ENCODE data around the gene ANXA11. TPM values are rescaled to one million over a fixed set of nuclear protein-coding genes. Genes with fewer than 3 reads are reported as not detected.

Gene ANXA11
- total and polyA plus RNA-seq, 2 of the 8 experiments (the other 6 are each of a cell fraction or from before 2014, with no cell fraction given), result 40.5 to 84.9 TPM

GRCh38 chr10:80153460-80153859 is 51.9 kb downstream of the ANXA11 start:
- Histone ChIP-seq H3K36me3 (ENCODE audit: control insufficient read depth in 2 of 4, insufficient read depth in 4 of 4, low read length in 3 of 4) (peaks cover 2 to 16% (median 8%) of the 10 kb centered on the region in 4 experiments; a peak in 5 of 8 replicates), H2BK15ac (ENCODE audit: low read length) (no peak overlapping the region), H3K56ac (replicated peaks; ENCODE audit: insufficient read length, low read depth, low read length) (no peak overlapping the region), H3K79me1 (ENCODE audit: low read depth, low read length) (no peaks in the 10 kb centered on the region; the same call in 1 of the 2 replicates), H3K14ac (ENCODE audit: insufficient read length) (no peak overlapping the region), H3K18ac (ENCODE audit: extremely low read depth, low read length) (no peak overlapping the region), H3K23me2 (ENCODE audit: low read depth, low read length) (no peaks in the 10 kb centered on the region), H3K27ac (ENCODE audit: low read depth, low read length) (no peak overlapping the region), H2BK12ac (ENCODE audit: low read depth, low read length) (no peak overlapping the region), H4K5ac (ENCODE audit: insufficient read length, low read depth, low read length) (no peak overlapping the region), H3K9me3 (ENCODE audit: insufficient read depth in 2 of 2, low read depth in 1 of 2, low read length in 1 of 2) (no peaks in the 10 kb centered on the region), H2BK120ac (replicated peaks; ENCODE audit: low read depth, low read length) (no peak overlapping the region), H4K20me1 (replicated peaks in 1 of 2; ENCODE audit: control insufficient read depth in 1 of 2, insufficient read depth in 2 of 2, low read length in 2 of 2) (peaks cover 2 to 4% of the 10 kb centered on the region in 2 experiments), H3K27me3 (replicated peaks in 1 of 4; ENCODE audit: control insufficient read depth in 3 of 4, extremely low read depth in 1 of 4, insufficient read depth in 3 of 4, low read length in 3 of 4) (no peaks in the 10 kb centered on the region), H3K4me1 (replicated peaks in 1 of 4; ENCODE audit: control insufficient read depth in 3 of 4, insufficient read depth in 4 of 4, low read length in 3 of 4) (no peaks in the 10 kb centered on the region), H4K91ac (replicated peaks; ENCODE audit: insufficient read length, low read length) (no peak overlapping the region), H4K8ac (ENCODE audit: extremely low read depth, insufficient read depth, low read length) (no peak overlapping the region), H3K4ac (replicated peaks; ENCODE audit: insufficient read length, low read depth, low read length) (no peak overlapping the region), H3K4me2 (ENCODE audit: insufficient read depth in 1 of 2, low read depth in 2 of 2, low read length in 2 of 2) (no peak overlapping the region), H3K4me3 (ENCODE audit: extremely low read depth in 1 of 4, insufficient read depth in 2 of 4, low read depth in 3 of 4, low read length in 4 of 4) (no peak overlapping the region), H2BK20ac (ENCODE audit: low read length) (no peak overlapping the region), H3K79me2 (ENCODE audit: control insufficient read depth in 1 of 2, insufficient read depth in 2 of 2, low read length in 2 of 2) (no peaks in the 10 kb centered on the region), H2AK5ac (ENCODE audit: low read depth, low read length) (no peak overlapping the region), H3K23ac (ENCODE audit: insufficient read length) (no peak overlapping the region), H3K9ac (replicated peaks in 1 of 4; ENCODE audit: extremely low read depth in 1 of 4, low read depth in 3 of 4, low read length in 3 of 4) (no peak overlapping the region), H2BK5ac (ENCODE audit: low read depth, low read length) (no peak overlapping the region), H2AFZ (ENCODE audit: low read length) (no peak overlapping the region)
- no peak for FAIRE-seq
- WGBS, 2 experiments (ENCODE audit: extremely low coverage in 1 of 2, insufficient coverage in 1 of 2, insufficient read length in 1 of 2, insufficient replicate concordance in 2 of 2, low coverage in 1 of 2, low lambda C conversion rate in 2 of 2, missing lambda C conversion rate in 1 of 2), result 63% methylated on average over 3 of the region's 3 CpGs; no CpG with 5 or more reads in 1 of the 2 experiments
- ChIA-PET CTCF (ENCODE audit: partially characterized antibody) (interaction anchor here (0.5 to 9.8 kb wide), 8 partner anchors 8 to 109 kb away, joined by 3 to 59 read pairs (median 5); no protein-coding TSS in a partner anchor), POLR2A (ENCODE audit: partially characterized antibody) (interaction anchor here (1.1 kb wide), 1 partner anchor 10 kb away, joined by 3 read pairs; no protein-coding TSS in a partner anchor)
- TF ChIP-seq NRF1 (IDR thresholded peaks at IDR 0.05; ENCODE audit: low read depth, low read length) (no peak), PHF8 (conservative IDR thresholded peaks at IDR 0.05; ENCODE audit: low read depth, low read length) (no peak), EZH2 (IDR thresholded peaks at IDR 0.05; ENCODE audit: low read depth, low read length, severe bottlenecking) (no peak), POLR2AphosphoS5 (IDR thresholded peaks at IDR 0.05; ENCODE audit: low read depth, low read length) (no peak), HDAC6 (IDR thresholded peaks at IDR 0.05; ENCODE audit: low read depth, low read length) (no peak), EP300 (IDR thresholded peaks at IDR 0.05; ENCODE audit: borderline replicate concordance in 1 of 2, low read depth in 2 of 2, low read length in 2 of 2) (no peak), POLR2A (IDR thresholded peaks at IDR 0.05; ENCODE audit: control extremely low read depth in 1 of 2, low read depth in 2 of 2, low read length in 2 of 2) (no peak), ZNF274 (IDR thresholded peaks at IDR 0.05; ENCODE audit: borderline replicate concordance, extremely low read depth, low read length) (no peak), SIRT6 (IDR thresholded peaks at IDR 0.05; ENCODE audit: low read length) (no peak), NANOG (IDR thresholded peaks at IDR 0.05; ENCODE audit: insufficient read depth, low read depth, low read length, poor library complexity, severe bottlenecking) (no peak)
- DNase-seq (ENCODE audit: low read depth in 1 of 2, low spot score in 2 of 2), result no peak
